Ascending aorta (tissue), 2 donors: ENCODE data around the gene MIGA2. TPM values are rescaled to one million over a fixed set of nuclear protein-coding genes. Genes with fewer than 3 reads are reported as not detected.
"Not testable (repeated sequence)": the region's sequence is repeated elsewhere in the genome, so short reads cannot be mapped to it uniquely, and the experiment has no call there.

Experiments
- DNase-seq, 2 donors: peaks; one replicate each; pipeline ENCODE4 v3.0.0-alpha.2; 2019; ENCODE audit warnings: low spot score in 2 of 2
- H3K27ac ChIP-seq, 2 donors: fragments of 200-600 bp; sonication (generic); one replicate each; pipeline ENCODE4 v1.5.1; 2016 to 2017; ENCODE audit warnings: mild to moderate bottlenecking in 1 of 2
- H3K27me3 ChIP-seq: fragments of 200-600 bp; sonication (generic); one replicate; pipeline ENCODE4 v1.5.1; 2017
- H3K36me3 ChIP-seq, 2 donors: fragments of 200-600 bp; sonication (generic); one replicate each; pipeline ENCODE4 v1.5.1; 2016
- H3K4me1 ChIP-seq, 2 donors: fragments of 200-600 bp; sonication (generic); one replicate each; pipeline ENCODE4 v1.5.1; 2016 to 2017; ENCODE audit warnings: mild to moderate bottlenecking in 1 of 2
- H3K4me3 ChIP-seq, 2 donors: fragments of 200-600 bp; sonication (generic); one replicate each; pipeline ENCODE4 v1.5.1; 2016 to 2017; ENCODE audit warnings: mild to moderate bottlenecking in 1 of 2
- H3K9me3 ChIP-seq, 2 donors: fragments of 200-600 bp; sonication (generic); one replicate each; pipeline ENCODE4 v1.5.1; 2016
- intact Hi-C: fragments of 100-400 bp; cut with DNase I; formaldehyde crosslinking; loops from one replicate; pipeline ENCODE4 v1.15.1; 2023
- total RNA-seq: library from RNA; depleted of rRNA; stranded (reverse); fragments of >200 nt; gene quantifications from one replicate; pipeline ENCODE4 v1.1.0, GENCODE V29; 2016
- TF ChIP-seq, protein P1 (sequence below), 3 experiments: fragments of 200-600 bp in 2 of 3; fragments of 450-650 bp in 1 of 3; sonication (generic) in 2 of 3; IDR thresholded peaks; one replicate each; pipeline ENCODE4 v1.5.1; 2016 to 2019; ENCODE audit warnings: antibody characterized with exemption in 3 of 3, mild to moderate bottlenecking in 1 of 3, moderate library complexity in 1 of 3

Gene MIGA2
- total RNA-seq, 1 donor from 2014 or later = 39.9 TPM

DNA sequence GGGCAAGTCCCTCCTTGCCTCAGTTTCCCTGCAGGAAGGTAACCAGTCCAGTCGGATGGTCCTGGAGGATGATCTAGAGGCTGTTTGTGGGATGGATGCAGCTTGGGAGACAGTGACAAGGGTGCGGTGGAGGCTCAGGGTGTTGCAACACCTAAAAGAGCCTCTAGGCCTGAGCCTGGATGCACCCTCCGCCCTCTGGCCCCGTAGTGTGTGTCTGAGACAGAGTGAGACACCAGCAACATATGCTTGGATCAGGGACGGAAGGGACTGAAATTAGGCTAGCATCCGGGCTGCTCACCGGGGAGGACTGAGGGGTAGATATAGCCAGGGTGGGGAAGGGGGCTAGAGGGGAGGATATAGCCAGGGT is 73.1 kb downstream of the MIGA2 start:
- DNase-seq = peak in 1 of 2 donors; percentile 74
- TF ChIP-seq, protein P1, sequence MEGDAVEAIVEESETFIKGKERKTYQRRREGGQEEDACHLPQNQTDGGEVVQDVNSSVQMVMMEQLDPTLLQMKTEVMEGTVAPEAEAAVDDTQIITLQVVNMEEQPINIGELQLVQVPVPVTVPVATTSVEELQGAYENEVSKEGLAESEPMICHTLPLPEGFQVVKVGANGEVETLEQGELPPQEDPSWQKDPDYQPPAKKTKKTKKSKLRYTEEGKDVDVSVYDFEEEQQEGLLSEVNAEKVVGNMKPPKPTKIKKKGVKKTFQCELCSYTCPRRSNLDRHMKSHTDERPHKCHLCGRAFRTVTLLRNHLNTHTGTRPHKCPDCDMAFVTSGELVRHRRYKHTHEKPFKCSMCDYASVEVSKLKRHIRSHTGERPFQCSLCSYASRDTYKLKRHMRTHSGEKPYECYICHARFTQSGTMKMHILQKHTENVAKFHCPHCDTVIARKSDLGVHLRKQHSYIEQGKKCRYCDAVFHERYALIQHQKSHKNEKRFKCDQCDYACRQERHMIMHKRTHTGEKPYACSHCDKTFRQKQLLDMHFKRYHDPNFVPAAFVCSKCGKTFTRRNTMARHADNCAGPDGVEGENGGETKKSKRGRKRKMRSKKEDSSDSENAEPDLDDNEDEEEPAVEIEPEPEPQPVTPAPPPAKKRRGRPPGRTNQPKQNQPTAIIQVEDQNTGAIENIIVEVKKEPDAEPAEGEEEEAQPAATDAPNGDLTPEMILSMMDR (IDR thresholded peaks at IDR 0.05) = no peak
- H3K4me3 ChIP-seq = peak overlapping the region; percentile 78 to 83
- intact Hi-C loops = no loop called here
- no peaks in the 10 kb centered on the region for H3K9me3 ChIP-seq
- peak overlapping the region; percentile 88 to 91 for H3K27ac ChIP-seq
- no peaks in the 10 kb centered on the region for H3K27me3 ChIP-seq
- peaks cover 4 to 25% of the 10 kb centered on the region in 2 donors for H3K36me3 ChIP-seq
- peaks cover 7 to 22% of the 10 kb centered on the region in 2 donors for H3K4me1 ChIP-seq

DNA sequence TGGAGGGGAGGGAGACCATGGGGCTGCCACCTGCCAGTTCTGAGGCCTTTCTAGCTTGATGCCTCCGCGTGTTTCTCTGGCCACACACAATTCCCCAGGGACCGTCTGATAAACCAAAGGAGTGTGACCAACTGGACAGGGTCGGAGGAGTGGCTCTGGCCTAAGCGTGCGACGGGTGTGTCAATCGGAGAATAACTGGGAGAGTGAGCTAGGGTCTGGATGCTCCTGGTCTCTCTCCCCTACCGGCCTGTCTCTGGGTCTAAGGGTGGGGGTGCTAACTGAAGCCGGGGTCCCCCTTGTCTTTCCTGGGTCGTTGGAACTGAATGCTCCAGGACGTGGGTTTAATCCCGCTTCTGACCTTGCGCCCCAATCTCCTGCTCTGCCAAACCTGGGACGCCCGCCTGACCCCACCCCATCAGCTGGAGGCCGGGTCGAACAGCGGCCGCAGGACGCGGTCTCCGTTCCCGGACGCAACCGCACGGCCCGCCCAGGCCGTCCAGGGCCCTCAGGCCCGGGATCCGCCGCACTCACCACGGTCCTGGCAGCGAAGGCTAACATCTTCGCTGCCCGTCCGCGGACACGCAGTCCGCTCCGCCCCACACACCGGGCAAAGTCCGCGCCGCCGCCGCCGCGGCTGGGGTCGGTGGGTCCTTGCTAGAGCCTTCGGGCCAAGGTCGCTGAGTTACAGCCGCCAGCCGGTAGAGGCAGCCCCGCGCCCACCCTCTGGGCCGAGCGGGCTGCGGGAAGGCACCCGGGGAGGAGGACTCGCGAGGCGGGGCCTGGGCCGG is 73.7 kb downstream of the MIGA2 start:
- DNase-seq = peak in 1 of 2 donors; percentile 80

DNA sequence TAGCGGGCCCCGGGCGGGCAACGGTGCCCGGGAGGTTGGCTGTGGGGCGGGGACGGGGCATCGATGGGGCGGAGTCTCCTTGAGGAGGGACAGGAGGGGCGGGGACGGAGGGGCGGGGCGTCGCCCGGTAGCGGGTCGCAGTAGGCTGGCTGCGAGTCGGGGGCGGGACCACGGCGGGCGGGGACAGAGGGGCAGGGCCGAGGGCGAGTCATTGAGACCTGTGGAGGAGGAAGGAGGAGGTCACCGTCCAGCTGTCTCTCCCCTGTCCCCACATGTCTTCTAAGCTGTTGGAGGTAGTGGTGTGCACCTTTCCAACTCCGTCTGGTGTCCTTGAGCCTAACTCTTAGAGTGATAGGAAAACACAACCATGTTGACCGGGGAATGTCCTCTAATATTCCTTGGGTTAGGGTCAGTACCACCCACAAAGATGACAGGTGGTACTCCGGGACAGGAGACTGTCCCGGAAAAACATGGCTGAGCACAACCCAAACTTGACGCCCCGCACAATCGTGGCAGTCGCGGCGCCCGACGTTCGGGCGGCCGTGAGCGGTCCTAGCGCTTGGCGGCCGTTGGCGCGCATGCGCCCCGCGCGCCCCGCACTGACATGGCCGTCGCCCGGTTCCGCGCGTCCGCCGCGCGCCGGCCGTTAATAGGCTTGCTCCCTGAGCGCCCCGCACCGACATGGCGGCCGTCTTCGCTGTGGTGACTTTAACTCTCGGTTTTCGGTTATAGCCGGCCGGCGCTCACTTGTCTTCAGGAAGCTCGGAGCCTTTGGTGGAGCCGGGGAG is 74.5 kb downstream of the MIGA2 start, which contains the start of the genes CRAT and PTPA:
TSS of gene CRAT (minus strand) at position 54 of the 788 bp plus-strand sequence. CDS start 284 bp downstream, outside the sequence.
TSS of gene PTPA (plus strand) at position 676 of the 788 bp plus-strand sequence. CDS start 186 bp downstream, outside the sequence.
- Histone ChIP-seq H3K27ac (peak within 1 kb of the TSS; percentile 88 to 91), H3K36me3 (peaks cover 4 to 20% of the 10 kb centered on the region in 2 donors), H3K9me3 (no peaks in the 10 kb centered on the region), H3K27me3 (no peaks in the 10 kb centered on the region), H3K4me1 (peaks cover 7 to 22% of the 10 kb centered on the region in 2 donors), H3K4me3 (peak within 1 kb of the TSS; percentile 78 to 83)
- intact Hi-C loops = loop anchor here (2.0 kb wide), 3 partner anchors 28 to 74 kb away; partner anchors contain the start of genes DOLPP1 and MIGA2
- TF ChIP-seq, protein P1 (IDR thresholded peaks at IDR 0.05) = no peak
- DNase-seq = peak; percentile 86 to 98

More for the DNA sequence above, 73.7 kb downstream of the MIGA2 start:
- TF ChIP-seq, protein P1 (IDR thresholded peaks at IDR 0.05) = peak in 2 of 3 experiments; percentile 8 to 13
- Histone ChIP-seq H3K27ac (peak overlapping the region; percentile 88 to 91), H3K4me3 (peak overlapping the region; percentile 78 to 83), H3K36me3 (peaks cover 4 to 25% of the 10 kb centered on the region in 2 donors), H3K9me3 (no peaks in the 10 kb centered on the region), H3K4me1 (peaks cover 7 to 22% of the 10 kb centered on the region in 2 donors), H3K27me3 (no peaks in the 10 kb centered on the region)
- intact Hi-C loops = loop anchor here (2.0 kb wide), 3 partner anchors 29 to 73 kb away; partner anchors contain the start of genes DOLPP1 and MIGA2

DNA sequence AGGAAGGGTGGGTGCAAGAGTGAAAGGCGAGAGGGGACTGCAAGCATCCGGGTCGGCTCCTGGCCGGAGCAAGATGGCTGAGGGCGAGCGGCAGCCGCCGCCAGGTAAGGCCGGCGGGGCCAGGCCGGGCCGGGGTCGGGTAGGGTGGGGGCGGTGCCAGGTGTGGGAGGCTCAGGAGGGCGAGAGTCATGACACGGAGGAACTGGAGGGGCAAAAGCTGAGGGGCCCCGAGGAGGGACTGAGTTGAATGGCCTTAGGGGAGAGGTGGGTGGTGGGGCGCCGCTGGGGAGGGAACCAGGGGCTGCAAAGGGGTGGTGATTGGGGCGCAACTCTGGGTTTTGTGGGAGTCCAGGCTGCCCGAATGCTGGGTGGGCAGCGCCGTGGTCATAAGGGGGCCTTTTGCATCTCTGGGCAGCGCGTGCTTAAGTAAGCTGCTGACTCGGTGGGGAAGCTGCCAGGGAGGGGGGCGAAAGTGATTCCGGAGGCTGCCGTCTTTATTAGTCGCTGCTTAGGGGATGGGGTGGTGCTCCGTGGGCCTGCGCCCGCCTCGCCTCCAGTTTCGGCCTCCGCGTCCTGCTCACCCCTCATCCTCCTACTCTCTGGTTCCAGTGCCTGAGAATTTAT is 75.2 kb downstream of the MIGA2 start:
- H3K4me1 ChIP-seq = peaks cover 7 to 22% of the 10 kb centered on the region in 2 donors

DNA sequence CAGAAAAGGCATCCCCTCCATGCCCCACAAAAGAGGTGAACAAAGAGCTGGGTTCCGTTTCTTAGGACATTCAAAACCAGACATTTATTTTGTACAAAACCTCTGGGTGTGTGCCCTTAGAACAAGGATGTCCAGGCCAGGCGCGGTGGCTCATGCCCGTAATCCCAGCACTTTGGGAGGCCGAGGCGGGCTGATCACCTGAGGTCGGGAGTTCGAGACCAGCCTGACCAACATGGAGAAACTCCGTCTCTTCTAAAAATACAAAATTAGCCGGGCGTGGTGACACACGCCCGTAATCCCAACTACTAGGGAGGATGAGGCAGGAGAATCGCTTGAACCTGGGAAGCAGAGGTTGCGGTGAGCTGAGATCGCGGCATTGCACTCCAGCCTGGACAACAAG is 76.1 kb downstream of the MIGA2 start:
- Histone ChIP-seq H3K4me3 (peak overlapping the region; percentile 78 to 83), H3K4me1 (peaks cover 7 to 22% of the 10 kb centered on the region in 2 donors)
- H3K27ac ChIP-seq, H3K27me3 ChIP-seq, H3K9me3 ChIP-seq, DNase-seq, H3K36me3 ChIP-seq, intact Hi-C loops: not testable (repeated sequence)

More for the DNA sequence above, 75.2 kb downstream of the MIGA2 start:
- peak overlapping the region; percentile 88 to 91 for H3K27ac ChIP-seq
- intact Hi-C loops = loop anchor here (2.0 kb wide), 3 partner anchors 27 to 75 kb away; partner anchors contain the start of genes DOLPP1 and MIGA2
- no peaks in the 10 kb centered on the region for H3K27me3 ChIP-seq
- peaks cover 4 to 13% of the 10 kb centered on the region in 2 donors for H3K36me3 ChIP-seq
- no peak for DNase-seq
- H3K9me3 ChIP-seq = no peaks in the 10 kb centered on the region
- H3K4me3 ChIP-seq = peak overlapping the region; percentile 78 to 83
- TF ChIP-seq, protein P1 (IDR thresholded peaks at IDR 0.05) = no peak
